Thyroid gland (tissue), 4 donors: ENCODE measurements around the gene ARHGAP4. TPM values are rescaled to one million over a fixed set of nuclear protein-coding genes. Genes with fewer than 3 reads are reported as not detected.

Source experiments
- DNase-seq, 2 donors: peaks; one replicate each; pipeline ENCODE4 v3.0.0-alpha.2; 2019
- H3K27ac ChIP-seq, 3 donors: fragments of 200-600 bp; sonication (generic); 1 replicate in 2 of 3; 2 replicates in 1 of 3; pipeline ENCODE4 v1.5.1; 2016 to 2019; ENCODE audit warnings: mild to moderate bottlenecking in 1 of 3, moderate library complexity in 1 of 3
- H3K27me3 ChIP-seq: fragments of 200-600 bp; sonication (generic); one replicate; pipeline ENCODE4 v1.5.1; 2019
- H3K36me3 ChIP-seq, 2 donors: fragments of 200-600 bp; sonication (generic); one replicate each; pipeline ENCODE4 v1.5.1; 2016 to 2019
- H3K4me1 ChIP-seq, 2 donors: fragments of 200-600 bp; sonication (generic); one replicate each; pipeline ENCODE4 v1.5.1; 2017 to 2019
- H3K4me3 ChIP-seq, 3 donors: fragments of 200-600 bp; sonication (generic); replicated peaks in 1 of 3; 1 replicate in 2 of 3; 2 replicates in 1 of 3; pipeline ENCODE4 v1.5.1; 2016; ENCODE audit warnings: mild to moderate bottlenecking in 1 of 3
- H3K9me3 ChIP-seq: fragments of 200-600 bp; sonication (generic); one replicate; pipeline ENCODE4 v1.5.1; 2017
- CTCF ChIP-seq, 6 experiments: fragments of 200-600 bp in 3 of 6; fragments of 450-650 bp in 3 of 6; sonication (generic) in 3 of 6; IDR thresholded peaks; one replicate each; pipeline ENCODE4 v1.5.1; 2016 to 2019; ENCODE audit warnings: antibody characterized with exemption in 6 of 6, mild to moderate bottlenecking in 2 of 6, inconsistent platforms in 1 of 6, moderate library complexity in 1 of 6
- POLR2A ChIP-seq, 2 donors: fragments of 450-650 bp; IDR thresholded peaks; one replicate each; pipeline ENCODE4 v1.6.1; 2017; ENCODE audit warnings: antibody characterized with exemption in 2 of 2, mild to moderate bottlenecking in 2 of 2, moderate library complexity in 1 of 2
- WGBS, 2 donors: methylation state at CpG; one replicate each; pipeline ENCODE4 v1.1.5; 2017; 5-methylcytosine and 5-hydroxymethylcytosine counted together
- intact Hi-C: fragments of 100-400 bp; cut with DNase I; formaldehyde crosslinking; loops from one replicate; pipeline ENCODE4 v1.15.1; 2023
- total RNA-seq, 4 donors: library from RNA; depleted of rRNA; stranded (reverse); fragments of >200 nt; gene quantifications; one replicate each; pipeline ENCODE4 v1.2.3, GENCODE V29; 2016

The ARHGAP4 gene
- total RNA-seq, 4 donors from 2014 or later: 6.5 to 37.0 (median 12.2) TPM

- TF ChIP-seq POLR2A (IDR thresholded peaks at IDR 0.05): no peak
- no peak for TF ChIP-seq CTCF (IDR thresholded peaks at IDR 0.05)
- Histone ChIP-seq H3K27ac (no peak overlapping the region), H3K36me3 (no peaks in the 10 kb centered on the region), H3K4me1 (no peaks in the 10 kb centered on the region), H3K27me3 (no peaks in the 10 kb centered on the region), H3K4me3 (no peak overlapping the region), H3K9me3 (no peaks in the 10 kb centered on the region)
- intact Hi-C loops: loop anchor here (10.0 kb wide), 1 partner anchor 65 kb away; the partner anchor contains the start of gene NAA10
- no CpG with 5 or more reads among the region's 11 CpGs for WGBS, 2 donors
- no peak for DNase-seq
Observed at GRCh38 chrX:153870288-153870690, 55.8 kb downstream of the ARHGAP4 start.

DNA sequence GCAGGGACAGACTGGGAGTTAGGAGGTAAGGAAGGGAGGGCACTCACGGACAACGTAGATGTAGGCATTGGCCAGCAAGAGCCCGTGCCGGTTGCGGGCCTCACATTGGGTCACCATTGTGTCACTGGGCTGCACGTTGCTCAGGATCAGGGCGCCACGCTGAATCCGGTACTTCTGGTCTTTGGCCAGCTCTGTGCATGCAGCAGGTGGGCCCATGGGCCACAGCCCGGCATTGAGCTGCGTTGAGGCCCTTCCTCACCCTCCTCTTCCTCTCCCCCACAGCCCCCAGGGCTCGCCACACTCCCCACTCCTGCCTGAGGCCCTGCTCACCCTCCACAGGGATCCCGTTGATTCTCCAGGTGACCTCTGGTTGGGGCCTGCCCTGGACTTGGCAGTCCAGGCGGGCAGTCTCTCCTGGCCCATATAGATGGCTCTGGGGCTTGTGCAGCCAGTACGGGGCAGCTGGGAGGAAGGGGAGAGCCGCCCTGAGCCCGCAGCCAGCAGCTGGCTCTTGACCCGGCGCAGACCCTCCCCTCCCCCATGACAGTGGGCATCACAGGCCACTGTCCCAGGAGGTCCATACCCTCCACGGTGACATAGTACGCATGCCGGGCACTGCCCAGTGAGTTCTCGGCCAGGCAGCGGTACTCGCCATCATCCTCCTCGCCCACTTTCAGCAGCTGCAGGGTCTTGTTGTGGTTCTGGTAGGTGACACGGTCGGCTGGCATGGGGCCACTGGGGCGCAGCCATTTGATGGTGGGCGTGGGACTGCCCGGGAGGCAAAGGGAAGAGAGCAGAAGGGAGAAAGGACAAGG is 56.4 kb downstream of the ARHGAP4 start:
- 90 to 100% methylated on average over 3 to 13 of the region's 31 CpGs for WGBS, 2 donors
- intact Hi-C loops: loop anchor here (10.0 kb wide), 1 partner anchor 65 kb away; the partner anchor contains the start of gene NAA10
- no peaks in the 10 kb centered on the region for H3K27me3 ChIP-seq
- H3K4me1 ChIP-seq: no peaks in the 10 kb centered on the region
- H3K9me3 ChIP-seq: no peaks in the 10 kb centered on the region
- H3K36me3 ChIP-seq: no peaks in the 10 kb centered on the region
- H3K27ac ChIP-seq: no peak overlapping the region
- DNase-seq: no peak
- H3K4me3 ChIP-seq: no peak overlapping the region
- no peak for TF ChIP-seq POLR2A (IDR thresholded peaks at IDR 0.05)
- no peak for TF ChIP-seq CTCF (IDR thresholded peaks at IDR 0.05)

- Histone ChIP-seq H3K4me1 (no peaks in the 10 kb centered on the region), H3K36me3 (no peaks in the 10 kb centered on the region), H3K27me3 (no peaks in the 10 kb centered on the region), H3K27ac (no peak overlapping the region), H3K9me3 (no peaks in the 10 kb centered on the region), H3K4me3 (no peak overlapping the region)
- 87 to 93% methylated on average over 3 to 11 of the region's 26 CpGs for WGBS, 2 donors
- TF ChIP-seq CTCF (IDR thresholded peaks at IDR 0.05): no peak
- TF ChIP-seq POLR2A (IDR thresholded peaks at IDR 0.05): no peak
- intact Hi-C loops: no loop called here
- no peak for DNase-seq
Observed at GRCh38 chrX:153868576-153869472, 57.2 kb downstream of the ARHGAP4 start.

DNA sequence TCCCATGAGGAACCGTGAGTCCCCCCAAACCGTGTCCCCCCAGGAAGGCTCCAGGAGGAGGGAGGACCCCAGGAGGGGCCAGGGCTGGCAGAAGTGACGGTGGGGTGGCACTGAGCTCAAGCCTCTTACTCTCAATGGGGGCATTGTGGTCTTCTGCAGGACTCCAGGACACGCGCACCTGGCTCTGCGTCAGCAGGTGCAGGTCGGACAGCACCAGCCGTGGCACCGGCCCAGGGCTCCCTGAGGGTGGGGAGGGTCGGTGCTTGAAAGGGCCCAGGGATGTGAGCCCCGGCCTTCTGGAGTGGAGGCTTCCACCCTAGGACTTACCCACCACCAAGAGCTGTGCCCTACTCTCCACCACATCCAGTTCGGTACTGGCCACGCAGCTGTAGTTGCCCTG is 58.4 kb downstream of the ARHGAP4 start:
- Histone ChIP-seq H3K9me3 (no peaks in the 10 kb centered on the region), H3K4me1 (no peaks in the 10 kb centered on the region), H3K27me3 (no peaks in the 10 kb centered on the region), H3K27ac (no peak overlapping the region), H3K4me3 (no peak overlapping the region), H3K36me3 (no peaks in the 10 kb centered on the region)
- intact Hi-C loops: no loop called here
- TF ChIP-seq CTCF (IDR thresholded peaks at IDR 0.05): no peak
- no peak for TF ChIP-seq POLR2A (IDR thresholded peaks at IDR 0.05)
- no peak for DNase-seq
- WGBS, 2 donors: 69 to 93% methylated on average over 4 to 6 of the region's 13 CpGs
